Ovary (tissue), 3 donors: ENCODE data around the gene VPS4A.

Experiments
- CTCF ChIP-seq, 3 donors: fragments of 450-650 bp in 2 of 3; fragments of 200-600 bp in 1 of 3; IDR thresholded peaks; one replicate each; pipeline versions ENCODE4 v1.5.1 to v1.8.0; 2016 to 2022; ENCODE audit warnings: antibody characterized with exemption in 3 of 3, mild to moderate bottlenecking in 1 of 3
- POLR2A ChIP-seq: fragments of 450-650 bp; IDR thresholded peaks from one replicate; pipeline ENCODE4 v1.6.1; 2017; ENCODE audit warnings: antibody characterized with exemption, mild to moderate bottlenecking, moderate library complexity
- donor health status: DM: no; HTN: no; CAD: no.

DNA sequence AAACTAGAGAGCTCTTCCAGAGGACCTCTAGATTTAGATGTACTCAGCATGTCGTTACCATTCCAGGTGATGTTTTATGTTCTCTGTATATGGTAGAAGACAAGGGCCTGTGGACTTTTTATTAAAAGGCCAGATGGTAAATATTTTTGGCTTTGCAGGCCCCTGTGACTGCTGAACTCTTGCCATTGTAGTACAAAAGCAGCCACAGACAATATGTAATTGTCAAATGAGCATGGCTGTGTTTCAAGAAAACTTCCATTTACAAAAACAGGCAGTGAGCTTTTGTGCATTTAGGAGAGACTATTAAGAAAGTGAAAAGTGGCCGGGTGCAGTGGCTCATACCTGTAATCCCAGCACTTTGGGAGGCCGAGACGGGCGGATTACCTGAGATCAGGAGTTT, 33.0 kb downstream of the VPS4A start:
- TF ChIP-seq CTCF (IDR thresholded peaks at IDR 0.05) (no peak), POLR2A (no peak)
